NCI-H187 (cell line): ENCODE measurements around the gene TTLL5.

ENCODE experiments used
- DNase-seq, 2 experiments: peaks; one replicate each; lab custom pipeline; 2025; lab: John Stamatoyannopoulos, UW

TTLL5 gene

DNA sequence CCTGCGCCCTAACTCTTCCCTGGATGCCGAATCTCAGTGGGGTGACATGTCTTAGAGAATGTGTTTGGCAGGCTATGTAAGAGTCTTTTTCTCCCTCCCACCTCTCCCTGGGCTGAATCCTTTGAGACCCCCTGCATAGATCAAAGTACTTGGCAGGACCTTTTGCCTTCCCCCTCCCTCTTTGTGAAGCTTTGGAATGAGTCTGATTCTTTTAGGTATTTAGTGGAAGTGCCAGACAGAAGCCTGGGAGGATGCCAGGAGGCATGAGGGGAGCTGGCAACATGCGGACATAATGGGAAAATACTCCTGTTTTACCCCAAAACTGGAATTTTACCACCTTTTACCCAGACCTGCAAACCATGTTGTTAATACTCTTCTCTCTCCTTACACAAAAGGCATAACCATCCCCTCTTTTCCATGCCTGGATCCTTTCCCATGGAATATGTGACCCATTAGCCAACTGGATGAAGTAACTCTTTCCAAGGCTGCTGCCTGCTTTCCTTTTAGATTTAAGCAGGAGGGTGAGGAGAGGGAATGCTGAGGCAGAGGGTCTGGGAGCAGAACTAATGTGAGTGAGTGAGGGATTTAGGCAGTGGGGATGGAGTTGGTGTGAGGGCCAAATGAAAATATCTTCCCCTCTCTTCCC, 41.7 kb downstream of the TTLL5 start:
- DNase-seq, result no peak

GRCh38 chr14:75703467-75703866, 42.4 kb downstream of the TTLL5 start:
- DNase-seq, result no peak

- no peak for DNase-seq
Observed at GRCh38 chr14:75705014-75705413, 44.0 kb downstream of the TTLL5 start.

DNA sequence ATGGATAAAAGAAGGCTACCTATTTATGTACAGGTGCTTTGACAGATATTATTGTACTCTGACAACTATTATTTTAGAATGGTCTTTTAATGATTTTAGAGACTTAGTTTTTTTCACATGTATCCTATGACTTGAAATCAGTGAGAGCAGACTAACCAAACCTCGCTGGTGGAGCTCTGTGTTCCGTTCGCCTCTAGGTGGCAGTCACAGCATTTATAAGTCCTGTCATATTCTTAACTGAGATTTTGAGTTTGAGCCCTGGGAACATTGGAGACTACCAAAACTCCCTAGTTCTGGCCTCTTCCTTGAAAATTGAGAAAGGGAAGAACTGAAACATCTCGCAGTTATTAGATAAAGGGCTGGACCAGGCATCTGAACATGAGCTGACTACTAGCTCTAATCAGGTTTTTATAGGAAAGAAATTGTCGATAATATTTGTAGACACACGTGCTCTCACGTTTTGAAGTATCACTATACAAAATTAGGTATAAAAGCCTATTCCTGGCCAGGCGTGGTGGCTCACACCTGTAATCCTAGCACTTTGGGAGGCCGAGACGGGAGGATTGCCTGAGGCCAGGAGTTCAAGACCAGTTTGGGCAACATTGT, 48.3 kb downstream of the TTLL5 start:
- DNase-seq, result peak in 1 of 2 experiments; percentile 54

GRCh38 chr14:75711105-75711795, 50.2 kb downstream of the TTLL5 start:
- DNase-seq, result no peak

- no peak for DNase-seq
Observed at GRCh38 chr14:75711796-75712211, 50.8 kb downstream of the TTLL5 start.

DNA sequence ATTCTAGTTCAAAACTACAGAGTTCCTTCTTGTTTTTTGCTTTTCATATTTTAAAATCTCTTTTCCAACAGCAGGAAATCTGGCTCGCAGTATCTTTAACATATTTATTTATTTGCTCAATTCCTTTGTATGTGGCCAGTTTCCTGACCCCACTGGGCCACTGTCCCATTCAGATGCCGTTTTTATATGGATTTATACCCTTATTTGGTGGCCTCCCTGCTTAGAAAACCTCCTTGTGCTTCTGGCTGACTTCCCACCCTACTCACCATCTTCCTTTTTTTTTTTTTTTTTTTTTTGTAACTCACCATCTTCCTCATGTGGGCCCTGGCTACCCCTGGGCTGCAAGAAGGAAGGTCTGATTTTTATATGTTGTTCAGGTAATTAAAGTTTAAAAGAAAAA, 53.9 kb downstream of the TTLL5 start:
- no peak for DNase-seq

- no peak for DNase-seq
Observed at GRCh38 chr14:75715926-75716780, 55.1 kb downstream of the TTLL5 start.

GRCh38 chr14:75717729-75718128, 56.7 kb downstream of the TTLL5 start:
- DNase-seq, result no peak

DNA sequence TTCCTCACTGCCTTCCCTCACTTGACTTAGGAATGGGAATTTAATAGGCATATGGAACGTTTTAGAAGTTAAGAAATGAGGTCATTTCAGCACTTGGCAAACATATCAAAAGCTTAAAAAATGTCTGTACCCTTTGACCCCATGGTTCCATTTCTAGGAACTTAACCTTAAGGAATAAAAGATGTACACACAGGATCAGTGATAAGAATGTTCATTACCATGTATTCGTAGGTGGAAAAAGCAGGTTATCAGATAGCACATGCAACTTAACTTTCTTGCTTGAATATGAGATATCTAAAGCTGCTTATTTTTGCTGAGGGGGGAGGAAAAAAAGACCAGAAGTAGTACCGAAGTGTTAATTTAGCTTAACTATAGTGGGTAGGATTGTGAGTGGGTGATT, 57.2 kb downstream of the TTLL5 start:
- no peak for DNase-seq

GRCh38 chr14:75720116-75720515, 59.1 kb downstream of the TTLL5 start:
- DNase-seq, result no peak

DNA sequence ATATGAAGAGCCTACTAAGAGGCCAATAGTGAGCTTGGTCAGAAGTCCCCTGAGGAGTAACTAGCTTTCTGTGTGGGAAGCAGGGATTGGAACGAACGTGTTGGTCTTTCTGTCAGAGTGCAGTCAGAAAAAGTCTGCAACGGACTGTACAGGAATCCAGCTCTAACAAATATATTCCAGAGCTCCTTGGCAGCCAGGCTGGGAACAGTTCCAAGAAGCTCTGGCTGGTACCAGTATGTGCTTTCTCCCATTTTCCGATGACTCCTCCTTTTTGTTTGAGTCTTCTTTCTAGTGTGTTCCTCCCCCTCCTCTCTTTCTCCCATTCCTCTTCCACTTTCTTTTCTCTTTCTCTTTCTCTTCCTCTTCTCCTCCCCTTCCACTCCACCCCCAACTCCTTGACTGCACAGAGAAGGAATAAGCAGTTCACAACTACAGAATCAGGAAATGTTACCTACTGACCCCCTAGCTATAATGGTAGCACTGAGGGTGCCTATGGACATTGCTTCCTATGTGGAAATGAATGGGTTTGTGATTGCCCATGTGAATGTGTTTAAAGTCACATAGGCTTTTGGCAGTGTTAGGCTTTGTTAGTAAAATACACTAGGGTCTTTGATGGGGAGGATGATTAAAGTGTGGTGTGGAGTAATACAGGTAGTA, 59.9 kb downstream of the TTLL5 start:
- DNase-seq, result no peak

GRCh38 chr14:75723716-75724115, 62.7 kb downstream of the TTLL5 start:
- DNase-seq, result no peak

GRCh38 chr14:75724414-75725204, 63.6 kb downstream of the TTLL5 start:
- DNase-seq, result no peak

- DNase-seq, result no peak
Observed at GRCh38 chr14:75725481-75725880, 64.4 kb downstream of the TTLL5 start.

DNA sequence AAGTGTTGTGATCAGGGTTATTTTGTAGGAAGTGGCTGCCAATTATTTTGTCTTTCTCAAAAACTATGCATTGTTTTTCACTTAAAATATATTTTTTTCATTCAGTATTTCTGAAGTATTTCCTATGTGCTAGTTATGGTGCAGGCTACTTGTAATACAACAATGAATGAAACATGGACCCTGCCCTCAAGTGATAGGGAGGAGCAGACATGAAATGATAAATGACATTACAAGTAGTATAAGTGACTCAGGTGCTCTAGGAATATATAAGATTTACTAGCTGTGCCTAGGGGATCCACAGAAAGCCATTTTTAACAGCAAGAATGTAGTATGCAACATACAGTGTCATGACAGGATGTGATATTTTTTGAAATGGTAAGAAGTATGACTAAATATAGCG, 65.3 kb downstream of the TTLL5 start:
- DNase-seq, result no peak

GRCh38 chr14:75727124-75727523, 66.1 kb downstream of the TTLL5 start:
- DNase-seq, result no peak

- DNase-seq, result no peak
Observed at GRCh38 chr14:75732888-75733287, 71.8 kb downstream of the TTLL5 start.

GRCh38 chr14:75734854-75735253, 73.8 kb downstream of the TTLL5 start:
- DNase-seq, result no peak

GRCh38 chr14:75736845-75737485, 75.9 kb downstream of the TTLL5 start:
- no peak for DNase-seq

DNA sequence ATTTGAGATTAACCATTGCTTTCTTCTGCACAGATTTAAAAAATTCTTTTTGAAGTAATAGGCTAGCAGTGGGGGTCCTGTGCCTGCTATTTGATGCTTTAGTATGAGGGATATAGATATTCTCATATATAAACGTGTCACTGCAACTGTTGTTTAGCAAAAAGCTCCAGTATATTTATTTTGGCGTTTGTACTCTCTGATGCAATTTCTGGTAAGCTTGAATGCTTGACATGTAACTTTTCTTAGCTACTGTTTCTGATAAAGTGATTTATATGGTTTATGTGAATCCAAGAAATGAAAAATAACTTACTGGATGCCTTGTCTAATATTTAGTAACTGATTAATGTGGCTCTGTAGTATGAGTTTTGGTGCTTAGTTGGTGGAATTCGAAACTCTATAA, 77.1 kb downstream of the TTLL5 start:
- DNase-seq, result no peak
